ENCODE results near the gene DIRAS2.

- no peak for TF ChIP-seq CTCF (IDR thresholded peaks at IDR 0.05)
- no peak for TF ChIP-seq POLR2A (IDR thresholded peaks at IDR 0.05)
- no peak for TF ChIP-seq EP300 (IDR thresholded peaks at IDR 0.05)
These were observed 638 bp downstream of the DIRAS2 start for GRCh38 chr9:90641884-90642487.

All from ovary (tissue), 3 donors.